MCF 10A (cell line): ENCODE data around the gene WNK1. TPM values are rescaled to one million over a fixed set of nuclear protein-coding genes. Genes with fewer than 3 reads are reported as not detected.
"Not testable (repeated sequence)": the region's sequence is repeated elsewhere in the genome, so short reads cannot be mapped to it uniquely, and the experiment has no call there.

Experiments
- BruUV-seq: library from RNA; stranded (reverse); fragments of 400-500 nt; replicated peaks from 2 replicates; lab custom pipeline; 2021; lab: Mats Ljungman, UMichigan
- CTCF ChIA-PET: fragments of 300-600 bp; sonication (Branson Sonifier 250); formaldehyde crosslinking; extraction: SDS; loops from one replicate; lab custom pipeline; 2021; ENCODE audit warnings: antibody characterized with exemption, inconsistent platforms; lab: Yijun Ruan, JAX
- POLR2A ChIA-PET: fragments of 300-600, 350-650 bp; sonication (Branson Sonifier 250); formaldehyde crosslinking; extraction: SDS; loops from one replicate; lab custom pipeline; 2020; ENCODE audit warnings: antibody characterized with exemption, inconsistent platforms; lab: Yijun Ruan, JAX
- DNase-seq: peaks from one replicate; pipeline ENCODE4 v3.0.0-alpha.2; 2018; ENCODE audit not compliant: unreplicated experiment
- H3K27ac Mint-ChIP-seq: one replicate; pipeline ENCODE4 v1.8.0; 2022; ENCODE audit warnings: mild to moderate bottlenecking, low read depth, mixed read lengths; ENCODE audit not compliant: unreplicated experiment
- H3K27me3 Mint-ChIP-seq: one replicate; pipeline ENCODE4 v1.8.0; 2022; ENCODE audit warnings: mixed read lengths; ENCODE audit not compliant: insufficient read depth, unreplicated experiment
- H3K36me3 Mint-ChIP-seq: one replicate; pipeline ENCODE4 v1.8.0; 2022; ENCODE audit warnings: mild to moderate bottlenecking, moderate library complexity, mixed read lengths; ENCODE audit not compliant: insufficient read depth, unreplicated experiment
- H3K4me1 Mint-ChIP-seq: one replicate; pipeline ENCODE4 v1.8.0; 2022; ENCODE audit warnings: mixed read lengths; ENCODE audit not compliant: insufficient read depth, unreplicated experiment
- H3K4me3 Mint-ChIP-seq: one replicate; pipeline ENCODE4 v1.8.0; 2022; ENCODE audit warnings: mild to moderate bottlenecking, moderate library complexity, mixed read lengths; ENCODE audit not compliant: unreplicated experiment
- H3K9me3 Mint-ChIP-seq: one replicate; pipeline ENCODE4 v1.8.0; 2022; ENCODE audit warnings: mixed read lengths; ENCODE audit not compliant: unreplicated experiment
- intact Hi-C: fragments of 100-400 bp; cut with micrococcal nuclease; formaldehyde crosslinking; loops from 2 replicates; pipeline ENCODE4 v1.14.1; 2022
- total RNA-seq: library from RNA; stranded (reverse); gene quantifications from 2 replicates; pipeline ENCODE4 v1.2.3, GENCODE V29; 2022
- TF ChIP-seq, protein P1 (sequence below): fragments of 200-600 bp; IDR thresholded peaks from one replicate; pipeline ENCODE4 v1.8.0; 2022; ENCODE audit warnings: antibody characterized with exemption, mild to moderate bottlenecking; ENCODE audit not compliant: unreplicated experiment

The WNK1 gene
- total RNA-seq, 1 experiment from 2014 or later, result 139 TPM

GRCh38 chr12:810671-811415, 58.5 kb downstream of the WNK1 start:
- CTCF ChIA-PET, result interaction anchor here (0.6 to 1.7 kb wide), 6 partner anchors 56 to 241 kb away, joined by 3 to 10 read pairs (median 3); partner anchors contain the start of gene WNK1
- POLR2A ChIA-PET, result interaction anchor here (0.6 to 2.2 kb wide), 11 partner anchors 11 to 342 kb away, joined by 3 to 20 read pairs (median 4); partner anchors contain the start of gene WNK1
- H3K27ac Mint-ChIP-seq, result no peak overlapping the region
- H3K36me3 Mint-ChIP-seq, result peaks cover 22% of the 10 kb centered on the region
- H3K4me3 Mint-ChIP-seq, result no peak overlapping the region
- intact Hi-C loops, result no loop called here
- TF ChIP-seq, protein P1, sequence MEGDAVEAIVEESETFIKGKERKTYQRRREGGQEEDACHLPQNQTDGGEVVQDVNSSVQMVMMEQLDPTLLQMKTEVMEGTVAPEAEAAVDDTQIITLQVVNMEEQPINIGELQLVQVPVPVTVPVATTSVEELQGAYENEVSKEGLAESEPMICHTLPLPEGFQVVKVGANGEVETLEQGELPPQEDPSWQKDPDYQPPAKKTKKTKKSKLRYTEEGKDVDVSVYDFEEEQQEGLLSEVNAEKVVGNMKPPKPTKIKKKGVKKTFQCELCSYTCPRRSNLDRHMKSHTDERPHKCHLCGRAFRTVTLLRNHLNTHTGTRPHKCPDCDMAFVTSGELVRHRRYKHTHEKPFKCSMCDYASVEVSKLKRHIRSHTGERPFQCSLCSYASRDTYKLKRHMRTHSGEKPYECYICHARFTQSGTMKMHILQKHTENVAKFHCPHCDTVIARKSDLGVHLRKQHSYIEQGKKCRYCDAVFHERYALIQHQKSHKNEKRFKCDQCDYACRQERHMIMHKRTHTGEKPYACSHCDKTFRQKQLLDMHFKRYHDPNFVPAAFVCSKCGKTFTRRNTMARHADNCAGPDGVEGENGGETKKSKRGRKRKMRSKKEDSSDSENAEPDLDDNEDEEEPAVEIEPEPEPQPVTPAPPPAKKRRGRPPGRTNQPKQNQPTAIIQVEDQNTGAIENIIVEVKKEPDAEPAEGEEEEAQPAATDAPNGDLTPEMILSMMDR, result no peak
- H3K4me1 Mint-ChIP-seq, result peaks cover 27% of the 10 kb centered on the region
- BruUV-seq, result no TSS peak
- no peak for DNase-seq
- no peaks in the 10 kb centered on the region for H3K27me3 Mint-ChIP-seq
- H3K9me3 Mint-ChIP-seq, result no peaks in the 10 kb centered on the region

- TF ChIP-seq, protein P1, result no peak
- BruUV-seq, result no TSS peak
- Mint-ChIP-seq H3K27me3 (no peaks in the 10 kb centered on the region), H3K36me3 (peaks cover 40% of the 10 kb centered on the region), H3K4me3 (no peak overlapping the region), H3K27ac (no peak overlapping the region), H3K9me3 (no peaks in the 10 kb centered on the region), H3K4me1 (peaks cover 33% of the 10 kb centered on the region)
- ChIA-PET CTCF (interaction anchor here (0.6 to 5.8 kb wide), 6 partner anchors 10 to 242 kb away, joined by 3 to 74 read pairs (median 40); partner anchors contain the start of gene WNK1), POLR2A (interaction anchor here (0.7 to 6.2 kb wide), 6 partner anchors 32 to 242 kb away, joined by 3 to 86 read pairs (median 24); partner anchors contain the start of gene WNK1)
- intact Hi-C loops, result no loop called here
- DNase-seq, result no peak
Measured at GRCh38 chr12:812950-813349, 60.6 kb downstream of the WNK1 start.

DNA sequence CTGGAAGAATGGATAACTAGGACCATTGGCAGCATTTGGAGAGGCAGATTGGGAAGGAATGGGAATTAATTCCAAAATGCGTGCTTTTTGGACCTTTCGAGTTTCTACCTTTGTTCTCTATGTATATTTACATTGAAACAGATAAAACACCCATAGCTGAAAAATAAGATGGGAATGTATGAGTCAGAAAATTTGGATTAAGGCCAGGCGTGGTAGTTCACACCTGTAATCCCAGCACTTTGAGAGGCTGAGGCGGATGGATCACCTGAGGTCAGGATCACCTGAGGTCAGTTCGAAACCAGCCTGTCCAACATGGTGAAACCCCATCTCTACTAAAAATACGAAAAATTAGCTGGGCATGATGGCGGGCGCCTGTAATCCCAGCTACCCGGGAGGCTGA, 65.1 kb downstream of the WNK1 start:
- intact Hi-C loops, result loop anchor here (5.0 kb wide), 3 partner anchors 60 to 275 kb away; no protein-coding TSS in a partner anchor
- not testable (repeated sequence) for BruUV-seq, H3K9me3 Mint-ChIP-seq, H3K27me3 Mint-ChIP-seq
- peak overlapping the region; percentile 83 for H3K27ac Mint-ChIP-seq
- H3K36me3 Mint-ChIP-seq, result peaks cover 35% of the 10 kb centered on the region
- ChIA-PET POLR2A (interaction anchor here (0.7 to 6.2 kb wide), 19 partner anchors 9 to 276 kb away, joined by 3 to 86 read pairs (median 10); partner anchors contain the start of genes RAD52 and WNK1), CTCF (interaction anchor here (0.6 to 5.8 kb wide), 29 partner anchors 10 to 499 kb away, joined by 3 to 74 read pairs (median 3); partner anchors contain the start of gene RAD52)
- DNase-seq, result peak; percentile 80
- peak overlapping the region; percentile 17 for H3K4me3 Mint-ChIP-seq
- H3K4me1 Mint-ChIP-seq, result peaks cover 32% of the 10 kb centered on the region

DNA sequence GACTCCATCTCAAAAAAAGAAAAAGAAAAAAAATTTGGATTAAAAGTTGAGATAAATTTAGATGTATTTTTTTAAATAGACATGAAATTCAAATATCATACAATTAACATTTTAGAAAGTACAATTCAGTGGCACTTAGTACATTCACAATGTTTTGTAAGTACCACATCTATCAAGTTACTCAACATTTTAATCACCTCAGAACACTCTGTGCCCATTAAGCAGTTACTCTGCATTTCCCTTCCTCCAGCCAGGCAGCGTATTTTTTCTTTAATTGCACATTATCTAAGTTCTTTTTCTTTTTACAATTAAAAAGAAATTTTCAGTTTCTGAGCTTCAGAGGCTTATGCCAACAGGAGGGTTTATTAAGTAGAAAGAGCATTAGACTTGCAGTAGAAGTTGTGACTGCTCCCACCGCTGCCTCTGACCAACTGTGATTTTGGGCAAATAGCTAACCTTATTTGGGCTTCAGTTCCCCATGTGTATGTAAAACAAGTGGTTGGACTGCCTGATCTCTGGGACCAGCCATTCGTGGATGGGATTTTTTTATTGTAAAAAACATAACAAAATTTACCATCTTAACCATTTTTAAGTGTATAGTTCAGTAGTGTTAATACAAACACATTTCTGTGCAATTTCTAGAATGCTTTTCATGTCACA, 65.7 kb downstream of the WNK1 start:
- POLR2A ChIA-PET, result interaction anchor here (0.6 to 6.2 kb wide), 15 partner anchors 12 to 247 kb away, joined by 3 to 86 read pairs (median 11); partner anchors contain the start of genes RAD52 and WNK1
- TF ChIP-seq, protein P1, result no peak
- Mint-ChIP-seq H3K4me3 (peak overlapping the region; percentile 17), H3K27me3 (no peaks in the 10 kb centered on the region), H3K36me3 (peaks cover 38% of the 10 kb centered on the region), H3K4me1 (peaks cover 28% of the 10 kb centered on the region), H3K27ac (peak overlapping the region; percentile 83), H3K9me3 (peaks cover 7% of the 10 kb centered on the region)
- CTCF ChIA-PET, result interaction anchor here (0.5 to 5.8 kb wide), 17 partner anchors 12 to 498 kb away, joined by 3 to 72 read pairs (median 4); partner anchors contain the start of gene RAD52
- no TSS peak for BruUV-seq
- DNase-seq, result no peak
- intact Hi-C loops, result loop anchor here (5.0 kb wide), 3 partner anchors 59 to 274 kb away; no protein-coding TSS in a partner anchor
